GM18502 (cell line): Measurements from ENCODE around the gene THRSP.
"Not testable (repeated sequence)": the region's sequence is repeated elsewhere in the genome, so short reads cannot be mapped to it uniquely, and the experiment has no call there.

Source experiments
- ATAC-seq: cut with Tn5 transposase; IDR thresholded peaks from one replicate; pipeline ENCODE4 v1.9.1; 2021; ENCODE audit warnings: mild to moderate bottlenecking; ENCODE audit not compliant: unreplicated experiment, poor library complexity

THRSP gene

DNA sequence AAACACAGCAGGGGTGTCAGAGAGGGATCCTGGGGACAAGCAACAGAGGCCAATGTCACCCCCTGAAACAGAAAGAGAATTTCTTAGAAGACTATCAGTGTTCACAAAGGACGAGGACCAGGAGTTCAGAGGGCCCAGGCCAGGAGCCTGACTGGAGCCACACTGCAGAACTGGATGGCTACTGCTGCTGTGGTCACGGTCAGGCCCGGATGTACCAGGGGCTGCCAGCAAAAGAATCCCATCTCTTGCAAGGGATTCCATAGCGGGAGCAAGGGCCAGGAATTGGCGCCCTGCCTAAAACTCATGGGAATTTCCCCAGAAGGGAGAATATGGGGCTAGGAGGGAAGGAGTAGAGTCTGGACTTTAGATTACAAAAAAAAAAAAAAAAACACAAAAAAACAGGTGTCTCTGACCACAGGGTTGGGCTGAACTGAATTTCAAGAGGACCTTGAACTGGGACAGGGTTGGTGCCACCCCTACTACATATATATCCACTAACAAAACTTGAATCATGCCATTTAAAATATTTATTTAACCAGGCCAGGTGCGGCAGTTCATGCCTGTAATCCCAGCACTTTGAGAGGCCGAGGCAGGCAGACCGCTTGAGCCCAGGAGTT is 24.9 kb upstream of the THRSP start:
- no peak for ATAC-seq

- ATAC-seq = peak; percentile 8
Measured at GRCh38 chr11:78039391-78039918, 24.2 kb upstream of the THRSP start.

GRCh38 chr11:78039919-78040671 is 23.6 kb upstream of the THRSP start:
- peak; percentile 54 for ATAC-seq

DNA sequence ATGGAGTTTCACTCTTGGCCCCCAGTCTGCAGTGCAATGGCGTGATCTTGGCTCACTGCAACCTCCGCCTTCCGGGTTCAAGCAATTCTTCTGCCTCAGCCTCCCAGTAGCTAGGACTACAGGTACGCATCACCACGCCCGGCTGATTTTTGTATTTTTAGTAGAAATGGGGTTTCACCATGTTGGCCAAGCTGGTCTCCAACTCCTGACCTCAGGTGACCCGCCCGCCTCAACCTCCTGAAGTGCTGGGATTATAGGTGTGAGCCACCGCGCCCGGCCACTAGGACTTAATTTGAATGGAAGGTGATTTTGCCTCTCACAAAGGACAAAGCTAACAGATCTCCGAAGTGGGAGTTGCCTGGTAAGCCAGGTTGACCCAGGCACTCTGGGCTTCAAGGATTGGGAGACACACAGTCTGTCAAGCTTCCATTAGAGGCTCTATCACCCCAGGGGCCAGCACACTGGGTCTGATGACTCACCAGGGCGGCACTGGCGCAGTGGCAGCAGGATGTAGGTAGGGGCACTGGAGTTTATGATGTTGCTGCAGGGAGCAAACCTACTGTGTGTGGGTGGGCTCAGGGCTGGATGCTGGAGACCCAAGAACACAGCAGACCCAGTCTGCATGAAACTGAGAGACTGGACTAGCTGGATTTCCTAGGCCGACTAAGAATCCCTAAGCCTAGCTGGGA is 22.8 kb upstream of the THRSP start:
- no peak for ATAC-seq

DNA sequence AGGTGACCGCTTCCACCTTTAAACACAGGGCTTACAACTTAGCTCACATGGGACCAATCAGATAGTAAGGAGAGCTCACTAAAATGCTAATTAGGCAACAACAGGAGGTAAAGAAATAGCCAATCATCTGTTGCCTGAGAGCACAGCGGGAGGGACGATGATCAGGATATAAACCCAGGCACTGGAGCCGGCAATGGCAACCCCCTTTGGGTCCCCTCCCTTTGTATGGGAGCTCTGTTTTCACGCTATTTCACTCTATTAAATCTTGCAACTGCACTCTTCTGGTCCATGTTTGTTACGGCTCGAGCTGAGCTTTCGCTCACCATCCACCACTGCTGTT is 22.3 kb upstream of the THRSP start:
- ATAC-seq = not testable (repeated sequence)

DNA sequence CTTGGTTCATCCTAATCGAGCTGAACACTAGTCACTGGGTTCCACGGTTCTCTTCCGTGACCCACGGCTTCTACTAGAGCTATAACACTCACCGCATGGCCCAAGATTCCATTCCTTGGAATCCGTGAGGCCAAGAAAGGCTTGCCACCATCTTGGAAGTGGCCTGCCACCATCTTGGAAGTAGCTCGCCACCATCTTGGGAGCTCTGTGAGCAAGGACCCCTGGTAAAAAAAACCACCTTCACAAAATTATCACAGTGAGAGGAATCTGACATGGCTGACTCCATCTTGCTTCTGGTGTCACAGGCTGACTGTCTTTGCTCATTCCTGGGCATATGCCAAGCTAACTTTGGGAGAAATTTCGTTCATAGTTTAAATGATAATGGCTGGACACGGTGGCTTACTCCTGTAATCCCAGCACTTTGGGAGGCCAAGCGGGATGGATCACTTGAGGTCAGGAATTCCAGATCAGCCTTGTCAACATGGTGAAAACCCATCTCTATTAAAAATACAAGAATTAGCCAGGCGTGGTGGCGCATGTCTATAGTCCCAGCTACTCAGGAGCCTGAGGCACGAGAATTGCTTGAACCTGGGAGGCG is 21.7 kb upstream of the THRSP start:
- no peak for ATAC-seq

GRCh38 chr11:78044706-78045105 is 19.0 kb upstream of the THRSP start:
- no peak for ATAC-seq

GRCh38 chr11:78045851-78046485 is 17.7 kb upstream of the THRSP start:
- ATAC-seq = peak; percentile 62

- no peak for ATAC-seq
Measured at GRCh38 chr11:78046486-78046854, 17.2 kb upstream of the THRSP start.

- ATAC-seq = no peak
Measured at GRCh38 chr11:78048561-78048960, 15.1 kb upstream of the THRSP start.

- ATAC-seq = no peak
Measured at GRCh38 chr11:78049348-78049747, 14.3 kb upstream of the THRSP start.

DNA sequence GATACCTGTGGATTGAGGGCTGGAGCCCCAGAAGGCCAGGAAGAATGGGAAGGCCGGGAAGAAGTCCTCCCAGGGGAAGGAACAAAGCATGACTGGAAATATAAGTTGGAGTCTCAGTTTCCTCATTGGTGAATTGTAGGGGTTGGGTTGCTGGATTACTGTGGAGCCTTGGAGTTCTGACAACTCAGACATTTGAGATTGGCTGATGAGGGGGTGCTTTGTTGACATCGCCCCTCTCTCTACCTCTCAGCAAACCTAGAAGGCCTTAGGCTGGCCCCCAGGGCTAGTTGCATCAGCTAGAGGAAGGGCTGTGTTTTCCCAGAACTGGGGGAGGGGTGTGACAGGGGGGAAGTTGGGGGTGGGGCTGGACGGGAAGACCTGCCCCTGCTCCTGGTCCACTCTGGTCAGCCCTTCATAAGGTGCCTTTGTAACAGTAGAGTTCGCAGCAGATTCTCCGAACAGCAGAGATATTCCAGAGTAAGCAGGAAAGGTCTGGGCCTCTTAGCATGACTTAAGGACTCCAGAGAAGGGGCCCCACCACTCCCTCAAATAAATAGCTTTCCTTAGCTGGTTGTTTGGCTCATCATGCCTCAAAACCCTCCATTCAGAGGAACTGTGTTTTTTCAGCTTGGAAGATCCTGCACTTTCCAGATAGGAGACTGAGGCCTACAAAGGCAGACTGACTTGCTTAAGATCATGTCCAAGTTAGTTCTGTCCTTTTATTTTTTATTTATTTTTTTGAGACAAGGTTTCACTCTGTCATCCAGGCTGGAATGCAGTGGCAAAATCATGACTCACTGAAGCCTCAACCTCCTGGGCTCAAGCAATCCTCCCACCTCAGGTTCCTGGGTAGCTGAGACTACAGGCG is 12.5 kb upstream of the THRSP start:
- ATAC-seq = no peak

GRCh38 chr11:78054971-78055370 is 8.7 kb upstream of the THRSP start:
- ATAC-seq = no peak

DNA sequence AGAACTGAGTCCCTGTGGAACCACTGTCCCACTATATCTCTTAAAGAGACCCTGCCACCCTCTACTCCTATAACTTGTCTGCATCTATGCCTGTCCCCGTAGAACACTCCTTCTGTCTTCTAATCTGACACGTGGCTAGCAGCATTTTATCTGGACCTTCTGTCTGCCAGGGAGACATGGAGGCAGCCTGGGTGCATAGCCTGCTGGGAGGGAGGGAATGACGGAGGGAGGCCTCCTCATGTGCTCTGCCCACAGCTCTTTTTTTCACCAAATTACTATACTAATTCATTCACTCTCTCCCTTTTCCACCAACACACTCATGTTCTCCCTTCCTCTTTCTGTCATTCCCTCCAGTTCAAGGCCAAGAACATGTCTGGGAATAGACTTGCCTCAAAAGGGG is 7.6 kb upstream of the THRSP start:
- ATAC-seq = no peak

GRCh38 chr11:78057462-78058055 is 6.1 kb upstream of the THRSP start:
- ATAC-seq = no peak

DNA sequence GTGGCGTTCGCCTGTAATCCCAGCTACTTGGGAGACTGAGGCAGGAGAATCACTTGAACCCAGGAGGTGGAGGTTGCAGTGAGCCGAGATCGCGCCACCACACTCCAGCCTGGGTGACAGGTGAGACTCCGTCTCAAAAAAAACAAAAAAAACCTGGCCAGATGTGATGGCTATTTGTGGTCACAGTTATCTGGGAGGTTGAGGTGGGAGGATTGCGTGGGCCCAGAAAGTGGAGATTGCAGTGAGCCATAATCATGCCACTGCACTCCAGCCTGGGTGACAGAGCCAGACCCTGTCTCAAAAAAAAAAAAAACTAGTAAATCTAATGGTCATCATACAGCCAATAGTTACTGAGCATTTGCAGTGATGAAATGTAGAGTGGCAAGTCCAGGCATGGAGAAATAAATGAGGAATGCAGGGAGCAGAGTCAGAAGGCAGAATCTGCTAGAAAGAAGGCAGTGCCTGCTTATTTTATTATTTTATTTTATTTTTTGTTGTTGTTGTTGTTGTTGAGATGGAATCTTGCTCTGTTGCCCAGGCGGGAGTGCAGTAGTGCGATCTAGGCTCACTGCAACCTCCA is 3.8 kb upstream of the THRSP start:
- ATAC-seq = not testable (repeated sequence)

DNA sequence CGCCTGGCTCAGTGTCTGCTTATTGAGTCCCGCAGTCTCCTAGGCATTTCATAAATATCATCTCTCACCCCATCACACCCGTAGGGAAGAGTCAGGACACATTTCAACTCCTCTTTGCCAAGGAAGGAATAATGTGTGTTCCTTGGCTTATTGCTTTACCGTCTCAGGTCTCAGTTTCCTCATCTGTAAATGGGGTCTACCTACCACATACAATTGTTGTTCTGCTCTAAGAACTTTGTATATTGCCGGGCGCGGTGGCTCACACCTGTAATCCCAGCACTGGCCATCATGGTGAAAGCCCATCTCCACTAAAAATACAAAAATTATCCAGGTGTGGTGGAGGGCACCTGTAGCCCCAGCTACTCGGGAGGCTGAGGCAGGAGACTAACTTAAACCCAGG is 3.1 kb upstream of the THRSP start:
- no peak for ATAC-seq

- ATAC-seq = no peak
Measured at GRCh38 chr11:78061088-78061920, 2.4 kb upstream of the THRSP start.
